T-helper 2 cell treated with Interferon-gamma antibody and Interleukin-4, amounts not matched to agents 5 μg/mL and 100 μg/mL, for 36 hours (primary cell): ENCODE results near the gene PAOX.

Source experiments
- DNase-seq: peaks from one replicate; pipeline ENCODE4 v3.0.0; 2021; ENCODE audit warnings: low spot score
- H3K27ac Mint-ChIP-seq: one replicate; pipeline ENCODE4 v1.8.0; 2021; ENCODE audit warnings: mild to moderate bottlenecking, mixed read lengths
- H3K27me3 Mint-ChIP-seq: one replicate; pipeline ENCODE4 v1.8.0; 2021; ENCODE audit warnings: low read depth, mixed read lengths
- H3K36me3 Mint-ChIP-seq: one replicate; pipeline ENCODE4 v1.8.0; 2021; ENCODE audit warnings: low read depth, mixed read lengths
- H3K4me1 Mint-ChIP-seq: one replicate; pipeline ENCODE4 v1.8.0; 2021; ENCODE audit warnings: low read depth, mixed read lengths
- H3K4me3 Mint-ChIP-seq: one replicate; pipeline ENCODE4 v1.8.0; 2022; ENCODE audit warnings: mild to moderate bottlenecking, moderate library complexity, mixed read lengths
- H3K9me3 Mint-ChIP-seq: one replicate; pipeline ENCODE4 v1.8.0; 2021; ENCODE audit warnings: mixed read lengths

Gene PAOX

GRCh38 chr10:133379152-133379800 is at the start of gene PAOX:
Gene PAOX (plus strand): TSS chr10:133379262. CDS start chr10:133379317, 55 bp downstream.
- H3K27ac Mint-ChIP-seq: peak within 1 kb of the TSS; percentile 55
- H3K9me3 Mint-ChIP-seq: no peaks in the 10 kb centered on the region
- peak; percentile 67 for DNase-seq
- no peaks in the 10 kb centered on the region for H3K36me3 Mint-ChIP-seq
- peaks cover 7% of the 10 kb centered on the region for H3K4me1 Mint-ChIP-seq
- H3K4me3 Mint-ChIP-seq: peak within 1 kb of the TSS; percentile 77
- H3K27me3 Mint-ChIP-seq: peaks cover 2% of the 10 kb centered on the region

GRCh38 chr10:133329491-133330202 is 49.4 kb upstream of the PAOX start:
- no peaks in the 10 kb centered on the region for H3K36me3 Mint-ChIP-seq
- H3K4me3 Mint-ChIP-seq: peak overlapping the region; percentile 68
- no peaks in the 10 kb centered on the region for H3K9me3 Mint-ChIP-seq
- peaks cover 73% of the 10 kb centered on the region for H3K27me3 Mint-ChIP-seq
- no peak overlapping the region for H3K27ac Mint-ChIP-seq
- H3K4me1 Mint-ChIP-seq: peaks cover 2% of the 10 kb centered on the region
- peak; percentile 82 for DNase-seq

- Mint-ChIP-seq H3K4me3 (no peak overlapping the region), H3K9me3 (no peaks in the 10 kb centered on the region), H3K36me3 (no peaks in the 10 kb centered on the region), H3K4me1 (peaks cover 6% of the 10 kb centered on the region), H3K27ac (no peak overlapping the region), H3K27me3 (peaks cover 53% of the 10 kb centered on the region)
- DNase-seq: no peak
Measured at GRCh38 chr10:133332936-133333699, 45.9 kb upstream of the PAOX start.

- Mint-ChIP-seq H3K4me1 (peaks cover 6% of the 10 kb centered on the region), H3K9me3 (no peaks in the 10 kb centered on the region), H3K27ac (peak overlapping the region; percentile 19), H3K4me3 (peak overlapping the region; percentile 65), H3K27me3 (peaks cover 42% of the 10 kb centered on the region), H3K36me3 (no peaks in the 10 kb centered on the region)
- no peak for DNase-seq
Measured at GRCh38 chr10:133334503-133335245, 44.4 kb upstream of the PAOX start.

GRCh38 chr10:133335246-133336117 is 43.6 kb upstream of the PAOX start:
- H3K27me3 Mint-ChIP-seq: peaks cover 36% of the 10 kb centered on the region
- peak; percentile 51 for DNase-seq
- no peaks in the 10 kb centered on the region for H3K9me3 Mint-ChIP-seq
- H3K36me3 Mint-ChIP-seq: no peaks in the 10 kb centered on the region
- H3K27ac Mint-ChIP-seq: no peak overlapping the region
- H3K4me3 Mint-ChIP-seq: peak overlapping the region; percentile 27
- peaks cover 6% of the 10 kb centered on the region for H3K4me1 Mint-ChIP-seq

- DNase-seq: no peak
- H3K4me3 Mint-ChIP-seq: no peak overlapping the region
- no peaks in the 10 kb centered on the region for H3K9me3 Mint-ChIP-seq
- H3K27me3 Mint-ChIP-seq: peaks cover 30% of the 10 kb centered on the region
- no peak overlapping the region for H3K27ac Mint-ChIP-seq
- H3K4me1 Mint-ChIP-seq: peaks cover 6% of the 10 kb centered on the region
- H3K36me3 Mint-ChIP-seq: no peaks in the 10 kb centered on the region
Measured at GRCh38 chr10:133336118-133336576, 42.9 kb upstream of the PAOX start.

- DNase-seq: peak; percentile 47
- no peaks in the 10 kb centered on the region for H3K9me3 Mint-ChIP-seq
- peaks cover 6% of the 10 kb centered on the region for H3K4me1 Mint-ChIP-seq
- H3K27me3 Mint-ChIP-seq: peaks cover 27% of the 10 kb centered on the region
- no peaks in the 10 kb centered on the region for H3K36me3 Mint-ChIP-seq
- no peak within 1 kb of the TSS for H3K27ac Mint-ChIP-seq
- peak within 1 kb of the TSS; percentile 55 for H3K4me3 Mint-ChIP-seq
Measured at GRCh38 chr10:133336577-133337369, 42.3 kb upstream of the PAOX start, which contains the start of gene CALY. Gene CALY (minus strand): TSS chr10:133336896. CDS start chr10:133328989, 7,907 bp downstream.

- H3K9me3 Mint-ChIP-seq: no peaks in the 10 kb centered on the region
- H3K4me3 Mint-ChIP-seq: no peak overlapping the region
- H3K27me3 Mint-ChIP-seq: peaks cover 24% of the 10 kb centered on the region
- DNase-seq: no peak
- no peaks in the 10 kb centered on the region for H3K36me3 Mint-ChIP-seq
- no peak overlapping the region for H3K27ac Mint-ChIP-seq
- H3K4me1 Mint-ChIP-seq: peaks cover 6% of the 10 kb centered on the region
Measured at GRCh38 chr10:133337370-133337725, 41.7 kb upstream of the PAOX start.

- H3K4me3 Mint-ChIP-seq: no peak overlapping the region
- H3K27me3 Mint-ChIP-seq: peaks cover 15% of the 10 kb centered on the region
- no peak for DNase-seq
- no peak overlapping the region for H3K27ac Mint-ChIP-seq
- peaks cover 9% of the 10 kb centered on the region for H3K4me1 Mint-ChIP-seq
- no peaks in the 10 kb centered on the region for H3K36me3 Mint-ChIP-seq
- no peaks in the 10 kb centered on the region for H3K9me3 Mint-ChIP-seq
Measured at GRCh38 chr10:133338080-133339071, 40.7 kb upstream of the PAOX start.

- Mint-ChIP-seq H3K36me3 (no peaks in the 10 kb centered on the region), H3K4me3 (no peak overlapping the region), H3K27me3 (peaks cover 9% of the 10 kb centered on the region), H3K27ac (no peak overlapping the region), H3K4me1 (peaks cover 5% of the 10 kb centered on the region), H3K9me3 (no peaks in the 10 kb centered on the region)
- no peak for DNase-seq
Measured at GRCh38 chr10:133339708-133340380, 39.2 kb upstream of the PAOX start.

GRCh38 chr10:133341983-133342382 is 37.1 kb upstream of the PAOX start:
- peaks cover 9% of the 10 kb centered on the region for H3K27me3 Mint-ChIP-seq
- no peaks in the 10 kb centered on the region for H3K36me3 Mint-ChIP-seq
- H3K4me3 Mint-ChIP-seq: no peak overlapping the region
- H3K9me3 Mint-ChIP-seq: no peaks in the 10 kb centered on the region
- no peak for DNase-seq
- H3K4me1 Mint-ChIP-seq: peaks cover 3% of the 10 kb centered on the region
- H3K27ac Mint-ChIP-seq: no peak overlapping the region
